Astrocyte of the cerebellum (primary cell): ENCODE measurements around the gene NTN3.

ENCODE experiments used
- DNase-seq: peaks from one replicate; pipeline ENCODE4 v3.0.0-alpha.2; 2011; ENCODE audit warnings: low read depth
- H3K4me3 ChIP-seq: 2 replicates; pipeline ENCODE4 v1.5.1; 2011; ENCODE audit warnings: mild to moderate bottlenecking, low read depth, low read length, moderate library complexity
- in situ Hi-C: cut with HindIII; loops from 2 replicates; pipeline ENCODE4 v1.10.0; 2017; ENCODE audit warnings: low sequenced_read_pairs
- TF ChIP-seq, protein P1 (sequence below): IDR thresholded peaks from 2 replicates; pipeline ENCODE4 v1.5.1; 2012; ENCODE audit warnings: low read length, low read depth, moderate library complexity, mild to moderate bottlenecking; ENCODE audit errors: missing control alignments

Gene NTN3

DNA sequence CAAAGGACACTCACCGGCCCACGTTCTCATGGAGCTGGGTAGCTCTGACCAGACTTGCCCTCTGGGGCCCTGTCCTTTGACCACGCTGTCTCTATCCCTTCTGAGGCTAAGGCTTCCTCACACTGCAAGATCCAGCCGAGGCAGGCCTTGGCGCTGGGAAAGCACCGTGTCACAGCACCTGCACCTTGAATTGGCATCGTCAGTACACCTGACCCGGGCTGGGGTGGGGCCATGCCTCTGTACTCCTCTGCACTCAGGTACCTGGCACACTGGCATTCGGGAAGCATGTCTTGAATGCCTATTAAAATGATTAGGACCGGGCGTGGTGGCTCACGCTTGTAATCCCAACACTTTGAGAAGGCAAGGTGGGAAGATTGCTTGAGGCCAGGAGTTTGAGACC lies 9.9 kb downstream of the NTN3 start:
- no peak for DNase-seq
- H3K4me3 ChIP-seq: no peak overlapping the region
- in situ Hi-C loops: no loop called here
- TF ChIP-seq, protein P1, sequence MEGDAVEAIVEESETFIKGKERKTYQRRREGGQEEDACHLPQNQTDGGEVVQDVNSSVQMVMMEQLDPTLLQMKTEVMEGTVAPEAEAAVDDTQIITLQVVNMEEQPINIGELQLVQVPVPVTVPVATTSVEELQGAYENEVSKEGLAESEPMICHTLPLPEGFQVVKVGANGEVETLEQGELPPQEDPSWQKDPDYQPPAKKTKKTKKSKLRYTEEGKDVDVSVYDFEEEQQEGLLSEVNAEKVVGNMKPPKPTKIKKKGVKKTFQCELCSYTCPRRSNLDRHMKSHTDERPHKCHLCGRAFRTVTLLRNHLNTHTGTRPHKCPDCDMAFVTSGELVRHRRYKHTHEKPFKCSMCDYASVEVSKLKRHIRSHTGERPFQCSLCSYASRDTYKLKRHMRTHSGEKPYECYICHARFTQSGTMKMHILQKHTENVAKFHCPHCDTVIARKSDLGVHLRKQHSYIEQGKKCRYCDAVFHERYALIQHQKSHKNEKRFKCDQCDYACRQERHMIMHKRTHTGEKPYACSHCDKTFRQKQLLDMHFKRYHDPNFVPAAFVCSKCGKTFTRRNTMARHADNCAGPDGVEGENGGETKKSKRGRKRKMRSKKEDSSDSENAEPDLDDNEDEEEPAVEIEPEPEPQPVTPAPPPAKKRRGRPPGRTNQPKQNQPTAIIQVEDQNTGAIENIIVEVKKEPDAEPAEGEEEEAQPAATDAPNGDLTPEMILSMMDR: no peak

DNA sequence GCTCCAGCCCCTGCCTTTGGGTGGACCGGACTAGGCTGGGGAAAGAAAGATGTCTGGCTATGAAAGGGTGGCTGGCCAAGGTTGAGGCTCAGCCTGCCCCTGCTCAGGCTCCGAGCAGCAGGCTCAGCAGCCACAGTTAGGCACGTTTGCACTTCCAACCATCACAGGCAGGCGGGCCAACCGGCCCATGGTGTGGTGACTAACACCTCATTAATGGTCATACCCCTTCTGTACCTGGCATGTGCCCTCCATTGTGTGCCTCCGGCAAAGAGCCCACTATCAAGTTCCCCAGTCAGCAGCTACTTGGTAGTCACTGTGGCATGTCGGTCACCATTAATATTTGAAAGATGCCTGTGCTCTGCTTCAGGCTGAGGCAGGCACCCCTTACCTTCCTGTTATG lies 10.6 kb downstream of the NTN3 start:
- in situ Hi-C loops: no loop called here
- TF ChIP-seq, protein P1: no peak
- no peak overlapping the region for H3K4me3 ChIP-seq
- DNase-seq: no peak

DNA sequence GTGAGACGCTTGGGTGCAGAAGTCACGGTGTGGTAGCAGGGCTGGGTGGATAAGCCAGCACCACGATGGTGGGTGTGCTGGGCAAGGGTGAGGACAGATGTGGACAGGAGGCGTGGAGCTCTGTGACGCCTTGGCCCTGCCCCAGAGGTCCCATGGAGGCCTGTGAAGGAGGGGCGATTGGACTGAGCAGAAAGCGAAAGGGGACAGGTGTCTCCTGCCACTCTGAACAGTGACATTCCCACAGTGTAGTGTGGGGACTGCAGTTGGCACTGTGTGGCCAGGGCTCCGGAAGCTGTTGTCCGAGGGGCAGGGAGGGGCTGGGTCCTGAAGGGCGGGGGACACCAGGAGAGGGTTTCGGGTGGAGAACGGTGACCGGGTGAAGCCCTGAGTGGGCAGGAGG lies 11.2 kb downstream of the NTN3 start:
- DNase-seq: no peak
- H3K4me3 ChIP-seq: no peak overlapping the region
- in situ Hi-C loops: no loop called here
- TF ChIP-seq, protein P1: no peak

DNA sequence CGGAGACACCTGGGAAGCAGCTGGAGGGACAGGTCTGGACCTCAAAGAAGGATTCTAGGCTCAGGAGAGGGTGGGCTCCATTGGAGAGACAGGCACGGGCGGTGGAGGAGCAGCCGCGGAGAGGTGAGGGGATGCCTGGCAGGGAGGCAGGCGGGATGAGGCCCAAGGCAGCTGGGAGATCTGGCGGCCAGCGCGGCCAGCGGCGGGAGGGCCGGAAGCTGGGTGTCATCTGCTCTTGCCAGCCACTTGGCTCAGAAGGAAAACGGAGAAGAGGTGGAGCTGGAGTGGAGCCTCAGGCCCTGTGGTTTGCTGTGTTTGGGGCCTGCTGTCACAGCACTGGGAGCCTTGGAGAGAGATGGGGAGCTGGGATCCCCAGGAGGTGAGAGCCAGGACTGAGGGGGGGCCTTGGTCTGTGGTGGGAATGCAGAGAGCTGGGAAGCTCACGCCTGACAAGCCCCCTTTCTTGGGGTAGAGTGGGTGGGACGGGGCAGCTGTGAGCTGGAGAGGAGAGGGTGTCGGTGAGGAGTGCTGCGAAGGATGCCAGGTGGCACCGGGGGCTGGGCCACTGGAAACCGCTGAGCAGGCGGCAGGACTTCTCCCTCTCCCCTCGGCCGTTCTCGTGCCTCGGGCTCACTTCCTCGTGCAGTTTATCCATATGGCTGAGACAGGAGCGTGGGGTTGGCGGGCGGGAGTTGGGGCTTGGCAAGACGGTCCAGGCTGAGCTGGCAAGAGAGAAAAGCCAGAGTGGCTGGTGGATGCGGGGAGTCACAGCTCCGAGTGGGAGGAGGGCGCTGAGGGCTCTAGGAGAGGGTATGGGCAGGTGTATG lies 11.8 kb downstream of the NTN3 start:
- H3K4me3 ChIP-seq: no peak overlapping the region
- in situ Hi-C loops: no loop called here
- TF ChIP-seq, protein P1: no peak
- no peak for DNase-seq

DNA sequence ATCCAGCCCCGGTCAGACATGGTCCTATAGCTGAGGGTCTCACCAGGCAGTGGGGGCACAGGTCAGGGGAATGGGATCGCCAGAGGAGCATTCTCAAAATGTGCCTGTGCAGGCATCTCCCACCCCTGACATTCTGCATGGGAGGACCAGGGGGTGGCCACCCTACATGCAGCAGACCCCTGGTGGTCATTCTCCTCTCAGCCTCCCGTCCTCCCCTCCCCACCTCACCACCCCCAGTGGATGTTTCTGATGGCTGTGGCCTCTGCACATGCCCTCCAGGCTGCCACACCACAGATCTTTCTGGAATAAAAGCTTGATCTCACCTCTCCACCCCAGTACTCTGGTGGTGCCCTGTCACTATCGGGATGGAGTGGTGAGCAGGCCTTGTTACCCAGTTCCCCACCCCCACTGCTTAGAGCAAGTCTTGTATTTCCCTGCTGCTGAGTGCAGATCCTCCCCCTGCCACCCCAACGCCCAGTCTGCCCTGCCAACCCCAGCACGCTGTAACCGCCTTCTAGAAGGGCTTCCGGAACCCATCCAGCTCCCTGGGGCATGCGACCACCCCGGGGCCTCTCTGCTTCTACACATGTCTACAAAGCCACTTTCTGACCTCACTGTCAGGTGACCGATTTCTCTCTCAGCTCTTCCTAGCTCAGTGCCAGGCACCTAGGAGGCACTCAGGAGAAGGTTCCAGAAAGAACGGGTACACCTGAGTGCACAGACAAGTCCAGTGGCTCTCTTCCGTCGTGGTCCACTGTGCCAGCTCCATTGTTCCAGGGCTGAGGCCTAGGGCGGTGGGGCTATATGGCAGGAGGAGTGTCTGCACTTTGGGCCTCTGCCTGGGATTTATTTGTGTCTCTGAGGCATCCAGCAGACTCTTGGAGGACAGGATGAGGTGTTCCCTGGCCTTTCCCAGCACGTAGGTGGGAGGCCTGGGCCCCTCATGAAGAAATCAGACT lies 13.1 kb downstream of the NTN3 start:
- in situ Hi-C loops: no loop called here
- H3K4me3 ChIP-seq: no peak overlapping the region
- TF ChIP-seq, protein P1: no peak

DNA sequence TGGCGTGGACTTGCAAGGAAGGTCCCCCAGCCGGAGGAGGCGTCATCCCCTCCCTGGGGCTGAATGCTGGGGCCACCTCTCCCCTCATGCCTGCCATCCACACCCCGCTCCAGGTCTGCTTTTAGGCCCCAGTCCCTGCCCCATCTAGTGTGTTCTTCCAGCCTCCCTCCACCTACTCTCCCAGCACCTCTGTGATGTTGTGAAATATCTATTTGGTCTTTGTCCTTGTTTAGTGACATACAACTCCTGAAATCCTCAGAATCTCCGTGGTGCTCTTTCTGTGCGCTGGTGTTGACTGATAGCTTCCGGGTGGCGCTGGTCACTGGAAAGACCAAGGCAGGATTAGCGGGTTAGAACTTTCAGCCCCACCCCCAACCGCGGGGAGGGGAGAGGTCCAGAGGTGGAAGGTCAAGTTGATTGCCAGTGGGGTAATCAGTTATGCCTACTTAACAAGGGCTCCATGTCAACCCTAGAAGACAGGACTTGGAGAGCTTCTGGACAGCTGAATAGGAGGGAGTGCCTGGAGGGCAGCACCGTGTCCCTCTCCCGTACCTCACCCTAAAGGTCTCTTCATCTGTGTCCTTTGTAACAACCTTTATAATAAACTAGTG lies 13.9 kb downstream of the NTN3 start:
- TF ChIP-seq, protein P1: no peak

More for the DNA sequence above, 13.1 kb downstream of the NTN3 start:
- no peak for DNase-seq

More for the DNA sequence above, 13.9 kb downstream of the NTN3 start:
- in situ Hi-C loops: no loop called here
- H3K4me3 ChIP-seq: no peak overlapping the region
- DNase-seq: no peak
